ENCODE measurements around the gene APEH. TPM values are rescaled to one million over a fixed set of nuclear protein-coding genes. Genes with fewer than 3 reads are reported as not detected.
A peak's percentile ranks its signal among the peaks of the same experiment; 100 is the strongest.

APEH gene
- total RNA-seq, 6 experiments from 2014 or later, result 60.9 to 114 (median 90.5) TPM

DNA sequence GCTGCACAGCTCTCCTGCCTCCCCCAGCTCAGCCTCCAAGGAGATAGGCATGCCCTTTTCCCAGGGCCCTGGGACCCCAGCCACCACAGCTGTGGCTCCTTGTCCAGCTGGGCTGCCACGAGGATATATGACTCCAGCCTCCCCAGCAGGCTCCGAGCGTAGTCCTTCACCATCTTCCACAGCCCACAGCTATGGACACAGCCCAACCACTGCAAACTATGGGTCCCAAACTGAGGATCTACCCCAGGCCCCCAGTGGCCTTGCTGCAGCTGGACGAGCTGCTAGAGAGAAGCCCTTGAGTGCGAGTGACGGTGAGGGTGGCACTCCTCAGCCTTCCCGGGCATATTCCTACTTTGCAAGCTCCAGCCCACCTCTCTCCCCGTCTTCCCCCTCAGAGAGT, 20.5 kb upstream of the APEH start:
- no peak for ATAC-seq
- H3K4me1 ChIP-seq, result no peaks in the 10 kb centered on the region
- no peaks in the 10 kb centered on the region for H3K27me3 ChIP-seq
- no peaks in the 10 kb centered on the region for H3K36me3 ChIP-seq
- no peak for DNase-seq
- no peak overlapping the region for H3K4me3 ChIP-seq
- H3K27ac ChIP-seq, result no peak overlapping the region
- intact Hi-C loops (cut with DNase I), result loop anchor here in 1 of 2 donors (10.0 kb wide), 1 partner anchor 89 kb away; no protein-coding TSS in a partner anchor
- no peaks in the 10 kb centered on the region for H3K9me3 ChIP-seq
- 90% methylated on average over 2 of the region's 8 CpGs for WGBS (ENCODE audit: insufficient coverage, low coverage, low lambda C conversion rate, missing lambda C conversion rate)
- no peak for TF ChIP-seq POLR2A (IDR thresholded peaks at IDR 0.05)
- TF ChIP-seq, protein P1, sequence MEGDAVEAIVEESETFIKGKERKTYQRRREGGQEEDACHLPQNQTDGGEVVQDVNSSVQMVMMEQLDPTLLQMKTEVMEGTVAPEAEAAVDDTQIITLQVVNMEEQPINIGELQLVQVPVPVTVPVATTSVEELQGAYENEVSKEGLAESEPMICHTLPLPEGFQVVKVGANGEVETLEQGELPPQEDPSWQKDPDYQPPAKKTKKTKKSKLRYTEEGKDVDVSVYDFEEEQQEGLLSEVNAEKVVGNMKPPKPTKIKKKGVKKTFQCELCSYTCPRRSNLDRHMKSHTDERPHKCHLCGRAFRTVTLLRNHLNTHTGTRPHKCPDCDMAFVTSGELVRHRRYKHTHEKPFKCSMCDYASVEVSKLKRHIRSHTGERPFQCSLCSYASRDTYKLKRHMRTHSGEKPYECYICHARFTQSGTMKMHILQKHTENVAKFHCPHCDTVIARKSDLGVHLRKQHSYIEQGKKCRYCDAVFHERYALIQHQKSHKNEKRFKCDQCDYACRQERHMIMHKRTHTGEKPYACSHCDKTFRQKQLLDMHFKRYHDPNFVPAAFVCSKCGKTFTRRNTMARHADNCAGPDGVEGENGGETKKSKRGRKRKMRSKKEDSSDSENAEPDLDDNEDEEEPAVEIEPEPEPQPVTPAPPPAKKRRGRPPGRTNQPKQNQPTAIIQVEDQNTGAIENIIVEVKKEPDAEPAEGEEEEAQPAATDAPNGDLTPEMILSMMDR (IDR thresholded peaks at IDR 0.05), result no peak

DNA sequence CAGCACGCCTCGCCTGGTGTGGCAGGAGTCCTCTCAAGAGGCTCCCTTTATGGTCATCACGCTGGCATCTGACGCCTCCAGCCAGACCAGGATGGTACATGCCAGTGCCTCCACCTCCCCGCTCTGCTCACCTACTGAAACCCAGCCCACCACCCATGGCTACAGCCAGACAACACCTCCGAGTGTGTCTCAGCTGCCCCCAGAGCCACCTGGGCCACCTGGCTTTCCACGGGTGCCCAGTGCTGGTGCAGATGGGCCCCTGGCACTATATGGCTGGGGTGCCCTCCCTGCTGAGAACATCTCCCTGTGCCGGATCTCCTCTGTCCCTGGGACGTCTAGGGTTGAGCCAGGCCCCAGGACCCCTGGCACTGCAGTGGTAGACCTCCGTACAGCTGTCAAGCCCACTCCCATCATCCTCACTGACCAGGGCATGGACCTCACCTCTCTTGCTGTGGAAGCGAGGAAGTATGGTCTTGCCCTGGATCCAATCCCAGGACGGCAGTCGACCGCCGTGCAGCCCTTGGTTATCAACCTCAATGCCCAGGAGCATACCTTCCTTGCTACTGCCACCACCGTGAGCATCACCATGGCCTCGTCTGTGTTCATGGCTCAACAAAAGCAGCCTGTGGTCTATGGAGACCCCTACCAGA, 19.9 kb upstream of the APEH start:
- no peaks in the 10 kb centered on the region for H3K9me3 ChIP-seq
- WGBS (ENCODE audit: insufficient coverage, low coverage, low lambda C conversion rate, missing lambda C conversion rate), result 88% methylated on average over 3 of the region's 17 CpGs
- ATAC-seq (no peak), DNase-seq (no peak)
- no peaks in the 10 kb centered on the region for H3K27me3 ChIP-seq
- H3K36me3 ChIP-seq, result no peaks in the 10 kb centered on the region
- no peak overlapping the region for H3K27ac ChIP-seq
- no peak overlapping the region for H3K4me3 ChIP-seq
- H3K4me1 ChIP-seq, result no peaks in the 10 kb centered on the region
- intact Hi-C loops (cut with DNase I), result loop anchor here in 1 of 2 donors (10.0 kb wide), 1 partner anchor 90 kb away; no protein-coding TSS in a partner anchor
- TF ChIP-seq, protein P1 (IDR thresholded peaks at IDR 0.05), result no peak
- no peak for TF ChIP-seq POLR2A (IDR thresholded peaks at IDR 0.05)

DNA sequence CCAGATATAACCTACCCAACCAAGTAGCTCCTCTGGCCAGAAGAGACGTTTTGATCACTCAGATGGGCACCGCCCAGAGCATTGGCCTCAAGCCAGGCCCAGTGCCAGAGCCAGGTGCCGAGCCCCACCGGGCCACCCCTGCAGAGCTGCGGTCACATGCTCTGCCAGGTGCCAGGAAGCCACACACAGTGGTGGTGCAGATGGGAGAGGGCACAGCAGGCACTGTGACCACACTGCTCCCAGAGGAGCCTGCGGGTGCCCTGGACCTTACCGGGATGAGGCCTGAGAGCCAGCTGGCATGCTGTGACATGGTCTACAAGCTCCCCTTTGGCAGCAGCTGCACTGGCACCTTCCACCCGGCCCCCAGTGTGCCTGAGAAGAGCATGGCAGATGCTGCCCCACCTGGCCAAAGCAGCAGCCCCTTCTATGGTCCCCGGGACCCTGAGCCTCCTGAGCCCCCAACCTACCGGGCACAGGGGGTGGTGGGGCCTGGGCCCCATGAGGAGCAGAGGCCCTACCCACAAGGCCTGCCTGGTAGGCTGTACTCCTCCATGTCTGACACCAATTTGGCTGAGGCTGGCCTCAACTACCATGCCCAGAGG, 19.1 kb upstream of the APEH start:
- Histone ChIP-seq H3K27me3 (no peaks in the 10 kb centered on the region), H3K36me3 (no peaks in the 10 kb centered on the region), H3K4me3 (no peak overlapping the region), H3K9me3 (no peaks in the 10 kb centered on the region), H3K4me1 (no peaks in the 10 kb centered on the region), H3K27ac (no peak overlapping the region)
- 48% methylated on average over 2 of the region's 10 CpGs for WGBS (ENCODE audit: insufficient coverage, low coverage, low lambda C conversion rate, missing lambda C conversion rate)
- peak in 1 of 4 donors; percentile 13 for ATAC-seq
- DNase-seq, result no peak
- intact Hi-C loops (cut with DNase I), result loop anchor here in 1 of 2 donors (10.0 kb wide), 1 partner anchor 90 kb away; no protein-coding TSS in a partner anchor
- no peak for TF ChIP-seq POLR2A (IDR thresholded peaks at IDR 0.05)
- TF ChIP-seq, protein P1 (IDR thresholded peaks at IDR 0.05), result no peak

DNA sequence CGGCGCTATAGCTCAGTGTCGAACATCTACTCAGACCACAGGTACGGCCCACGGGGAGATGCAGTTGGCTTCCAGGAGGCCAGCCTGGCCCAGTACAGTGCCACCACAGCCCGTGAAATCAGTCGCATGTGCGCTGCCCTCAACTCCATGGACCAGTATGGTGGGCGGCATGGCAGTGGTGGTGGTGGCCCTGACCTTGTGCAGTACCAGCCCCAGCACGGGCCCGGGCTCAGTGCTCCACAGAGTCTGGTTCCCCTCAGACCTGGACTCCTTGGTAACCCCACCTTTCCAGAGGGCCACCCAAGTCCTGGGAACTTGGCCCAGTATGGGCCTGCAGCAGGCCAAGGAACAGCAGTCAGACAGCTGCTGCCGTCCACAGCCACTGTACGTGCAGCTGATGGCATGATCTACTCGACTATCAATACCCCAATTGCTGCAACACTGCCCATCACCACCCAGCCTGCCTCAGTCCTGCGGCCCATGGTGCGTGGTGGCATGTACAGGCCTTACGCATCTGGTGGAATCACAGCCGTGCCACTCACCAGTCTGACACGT, 18.3 kb upstream of the APEH start:
- Histone ChIP-seq H3K4me3 (no peak overlapping the region), H3K36me3 (no peaks in the 10 kb centered on the region), H3K9me3 (no peaks in the 10 kb centered on the region), H3K27me3 (no peaks in the 10 kb centered on the region), H3K4me1 (no peaks in the 10 kb centered on the region), H3K27ac (no peak overlapping the region)
- no peak for TF ChIP-seq POLR2A (IDR thresholded peaks at IDR 0.05)
- TF ChIP-seq, protein P1 (IDR thresholded peaks at IDR 0.05), result no peak
- no peak for DNase-seq
- 87% methylated on average over 3 of the region's 19 CpGs for WGBS (ENCODE audit: insufficient coverage, low coverage, low lambda C conversion rate, missing lambda C conversion rate)
- no peak for ATAC-seq
- intact Hi-C loops (cut with DNase I), result loop anchor here in 1 of 2 donors (10.0 kb wide), 1 partner anchor 91 kb away; no protein-coding TSS in a partner anchor
